WTC11 (cell line): ENCODE results near the gene RPS6KA2. TPM values are rescaled to one million over a fixed set of nuclear protein-coding genes. Genes with fewer than 3 reads are reported as not detected.

Experiments used
- ATAC-seq: fragments of 200-7000 bp; cut with Tn5 transposase; 2 replicates; pipeline ENCODE4 v1.10.0; 2021; ENCODE audit warnings: mild to moderate bottlenecking, moderate library complexity
- CTCF ChIA-PET: fragments of 300-600 bp; sonication (Branson Sonifier 250); formaldehyde crosslinking; loops from one replicate; lab custom pipeline; 2021; ENCODE audit warnings: antibody characterized with exemption; lab: Charles Lee
- POLR2A ChIA-PET: fragments of 350-600 bp; sonication (Branson Sonifier 250); formaldehyde crosslinking; loops from one replicate; lab custom pipeline; 2021; ENCODE audit warnings: antibody characterized with exemption; lab: Charles Lee
- DNase-seq: peaks from one replicate; pipeline ENCODE4 v3.0.0; 2021; ENCODE audit warnings: low spot score
- H3K27ac Mint-ChIP-seq: 2 replicates; pipeline ENCODE4 v1.8.0; 2021; ENCODE audit warnings: mixed read lengths
- H3K27me3 Mint-ChIP-seq: 2 replicates; pipeline ENCODE4 v1.8.0; 2021; ENCODE audit warnings: low read depth, mild to moderate bottlenecking, moderate library complexity, mixed read lengths
- H3K36me3 Mint-ChIP-seq: 2 replicates; pipeline ENCODE4 v1.8.0; 2021; ENCODE audit warnings: mixed read lengths
- H3K4me1 Mint-ChIP-seq: 2 replicates; pipeline ENCODE4 v1.8.0; 2022; ENCODE audit warnings: mixed read lengths
- H3K4me3 Mint-ChIP-seq: 2 replicates; pipeline ENCODE4 v1.8.0; 2021; ENCODE audit warnings: mild to moderate bottlenecking, moderate library complexity, mixed read lengths
- H3K9me3 Mint-ChIP-seq: 2 replicates; pipeline ENCODE4 v1.8.0; 2021; ENCODE audit warnings: mixed read lengths
- EMX1 ChIP-seq: fragments of 250-450 bp; sonication (Bioruptor Pico); IDR thresholded peaks from 2 replicates; pipeline ENCODE4 v1.8.0; 2021; ENCODE audit warnings: mild to moderate bottlenecking
- FOXJ3 ChIP-seq: sonication (generic); formaldehyde crosslinking; IDR thresholded peaks from 2 replicates; pipeline ENCODE4 v1.9.0; 2021; ENCODE audit warnings: missing genetic modification reagents, mild to moderate bottlenecking, borderline replicate concordance
- FOXK1 ChIP-seq: sonication (generic); formaldehyde crosslinking; IDR thresholded peaks from 2 replicates; pipeline ENCODE4 v1.8.0; 2022; ENCODE audit warnings: mild to moderate bottlenecking, moderate library complexity, missing genetic modification reagents
- IRF2 ChIP-seq: sonication (generic); formaldehyde crosslinking; IDR thresholded peaks from 2 replicates; pipeline ENCODE4 v1.8.0; 2022; ENCODE audit warnings: low read depth, missing genetic modification reagents, borderline replicate concordance
- JUN ChIP-seq: sonication (generic); formaldehyde crosslinking; IDR thresholded peaks from 2 replicates; pipeline ENCODE4 v1.8.0; 2023; ENCODE audit warnings: mild to moderate bottlenecking, missing genetic modification reagents
- MYBL2 ChIP-seq: sonication (generic); formaldehyde crosslinking; IDR thresholded peaks from 2 replicates; pipeline ENCODE4 v1.8.1; 2023; ENCODE audit warnings: mild to moderate bottlenecking, moderate library complexity, missing genetic modification reagents
- NFATC4 ChIP-seq: fragments of 250-450 bp; sonication (Bioruptor Pico); IDR thresholded peaks from 2 replicates; pipeline ENCODE4 v1.9.0; 2021; ENCODE audit warnings: mild to moderate bottlenecking
- NFYB ChIP-seq: sonication (generic); formaldehyde crosslinking; conservative IDR thresholded peaks from 2 replicates; pipeline ENCODE4 v1.8.0; 2022; ENCODE audit warnings: low read depth, missing genetic modification reagents
- NR1H2 ChIP-seq: sonication (generic); formaldehyde crosslinking; IDR thresholded peaks from 2 replicates; pipeline ENCODE4 v1.9.0; 2021; ENCODE audit warnings: mild to moderate bottlenecking, moderate library complexity, missing genetic modification reagents
- SMAD3 ChIP-seq: sonication (generic); formaldehyde crosslinking; IDR thresholded peaks from 2 replicates; pipeline ENCODE4 v1.8.0; 2022; ENCODE audit warnings: missing genetic modification reagents, mild to moderate bottlenecking, borderline replicate concordance
- SP1 ChIP-seq: sonication (generic); formaldehyde crosslinking; conservative IDR thresholded peaks from 2 replicates; pipeline ENCODE4 v1.8.1; 2022; ENCODE audit warnings: missing genetic modification reagents
- TEAD1 ChIP-seq: sonication (generic); formaldehyde crosslinking; IDR thresholded peaks from 2 replicates; pipeline ENCODE4 v1.8.0; 2022; ENCODE audit warnings: mild to moderate bottlenecking, missing genetic modification reagents
- TP53 ChIP-seq: sonication (generic); formaldehyde crosslinking; IDR thresholded peaks from 2 replicates; pipeline ENCODE4 v1.8.1; 2023; ENCODE audit warnings: mild to moderate bottlenecking, missing genetic modification reagents
- ZNF121 ChIP-seq: sonication (generic); formaldehyde crosslinking; IDR thresholded peaks from 2 replicates; pipeline ENCODE4 v1.8.0; 2023; ENCODE audit warnings: missing genetic modification reagents
- ZNF232 ChIP-seq: sonication (generic); formaldehyde crosslinking; IDR thresholded peaks from 2 replicates; pipeline ENCODE4 v1.8.0; 2022; ENCODE audit warnings: mild to moderate bottlenecking, missing genetic modification reagents
- ZNF396 ChIP-seq: fragments of 250-450 bp; sonication (Bioruptor Pico); IDR thresholded peaks from 2 replicates; pipeline ENCODE4 v1.8.0; 2021; ENCODE audit warnings: mild to moderate bottlenecking, moderate library complexity, borderline replicate concordance
- ZNF416 ChIP-seq: fragments of 250-450 bp; sonication (Bioruptor Pico); IDR thresholded peaks from 2 replicates; pipeline ENCODE4 v1.9.0; 2021; ENCODE audit warnings: mild to moderate bottlenecking, inconsistent platforms
- total RNA-seq: library from RNA; stranded (reverse); gene quantifications from 3 replicates; pipeline ENCODE4 v1.2.3, GENCODE V29; 2021
- TF ChIP-seq, protein P1 (sequence below): sonication (generic); formaldehyde crosslinking; IDR thresholded peaks from 2 replicates; pipeline ENCODE4 v1.8.0; 2022; ENCODE audit warnings: mild to moderate bottlenecking, missing genetic modification reagents
- TF ChIP-seq, protein P2 (sequence below): sonication (generic); formaldehyde crosslinking; IDR thresholded peaks from 2 replicates; pipeline ENCODE4 v1.8.0; 2022; ENCODE audit warnings: mild to moderate bottlenecking, missing genetic modification reagents
- TF ChIP-seq, protein P3 (sequence below): fragments of 250-450 bp; sonication (Bioruptor Pico); IDR thresholded peaks from 2 replicates; pipeline ENCODE4 v1.9.0; 2021; ENCODE audit warnings: mild to moderate bottlenecking, borderline replicate concordance
- TF ChIP-seq, protein P4 (sequence below): sonication (generic); formaldehyde crosslinking; IDR thresholded peaks from 2 replicates; pipeline ENCODE4 v1.8.0; 2022; ENCODE audit warnings: mild to moderate bottlenecking, missing genetic modification reagents
- TF ChIP-seq, protein P5 (sequence below): fragments of 200-600 bp; IDR thresholded peaks from 2 replicates; pipeline ENCODE4 v1.8.0; 2022; ENCODE audit warnings: antibody characterized with exemption
- TF ChIP-seq, protein P6 (sequence below): fragments of 250-450 bp; sonication (Bioruptor Pico); IDR thresholded peaks from 2 replicates; pipeline ENCODE4 v1.9.0; 2021; ENCODE audit warnings: mild to moderate bottlenecking

The RPS6KA2 gene
- total RNA-seq, 1 experiment from 2014 or later: 24.2 TPM

DNA sequence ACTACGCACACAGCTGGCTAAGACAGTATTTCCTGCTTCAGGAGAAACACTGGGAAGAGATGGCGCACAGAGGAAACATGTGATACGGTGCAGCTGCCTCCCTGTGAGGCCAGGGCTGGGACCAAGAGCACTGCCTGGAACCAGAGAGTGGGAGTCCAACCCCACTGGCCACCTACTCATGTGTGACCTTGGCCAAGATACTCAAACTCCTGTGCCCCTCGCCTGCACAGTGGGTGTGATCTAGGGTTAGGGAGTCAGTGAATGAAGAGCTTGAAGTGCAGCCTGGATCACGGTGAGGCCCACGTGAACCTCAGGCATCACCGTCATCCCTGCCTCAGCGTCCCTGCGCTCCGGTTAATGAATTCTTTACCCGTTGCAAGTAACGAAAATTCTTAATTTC, 202.6 kb downstream of the RPS6KA2 start:
- CTCF ChIA-PET: interaction anchor here (1.2 kb wide), 1 partner anchor 283 kb away, joined by 3 read pairs; no protein-coding TSS in a partner anchor
- ATAC-seq: no peak
- no peaks in the 10 kb centered on the region for H3K27me3 Mint-ChIP-seq
- H3K4me3 Mint-ChIP-seq: no peak overlapping the region
- TF ChIP-seq, protein P1, sequence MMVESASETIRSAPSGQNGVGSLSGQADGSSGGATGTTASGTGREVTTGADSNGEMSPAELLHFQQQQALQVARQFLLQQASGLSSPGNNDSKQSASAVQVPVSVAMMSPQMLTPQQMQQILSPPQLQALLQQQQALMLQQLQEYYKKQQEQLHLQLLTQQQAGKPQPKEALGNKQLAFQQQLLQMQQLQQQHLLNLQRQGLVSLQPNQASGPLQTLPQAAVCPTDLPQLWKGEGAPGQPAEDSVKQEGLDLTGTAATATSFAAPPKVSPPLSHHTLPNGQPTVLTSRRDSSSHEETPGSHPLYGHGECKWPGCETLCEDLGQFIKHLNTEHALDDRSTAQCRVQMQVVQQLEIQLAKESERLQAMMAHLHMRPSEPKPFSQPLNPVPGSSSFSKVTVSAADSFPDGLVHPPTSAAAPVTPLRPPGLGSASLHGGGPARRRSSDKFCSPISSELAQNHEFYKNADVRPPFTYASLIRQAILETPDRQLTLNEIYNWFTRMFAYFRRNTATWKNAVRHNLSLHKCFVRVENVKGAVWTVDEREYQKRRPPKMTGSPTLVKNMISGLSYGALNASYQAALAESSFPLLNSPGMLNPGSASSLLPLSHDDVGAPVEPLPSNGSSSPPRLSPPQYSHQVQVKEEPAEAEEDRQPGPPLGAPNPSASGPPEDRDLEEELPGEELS (CRISPR knock-in tag): no peak
- TF ChIP-seq IRF2 (CRISPR knock-in tag) (no peak), SMAD3 (CRISPR knock-in tag) (no peak), NFATC4 (CRISPR knock-in tag) (no peak), EMX1 (no peak), NFYB (CRISPR knock-in tag) (no peak), FOXK1 (CRISPR knock-in tag) (no peak), ZNF121 (CRISPR knock-in tag) (no peak), NR1H2 (no peak)
- TF ChIP-seq, protein P2, sequence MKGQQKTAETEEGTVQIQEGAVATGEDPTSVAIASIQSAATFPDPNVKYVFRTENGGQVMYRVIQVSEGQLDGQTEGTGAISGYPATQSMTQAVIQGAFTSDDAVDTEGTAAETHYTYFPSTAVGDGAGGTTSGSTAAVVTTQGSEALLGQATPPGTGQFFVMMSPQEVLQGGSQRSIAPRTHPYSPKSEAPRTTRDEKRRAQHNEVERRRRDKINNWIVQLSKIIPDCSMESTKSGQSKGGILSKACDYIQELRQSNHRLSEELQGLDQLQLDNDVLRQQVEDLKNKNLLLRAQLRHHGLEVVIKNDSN (CRISPR knock-in tag): no peak
- TF ChIP-seq, all 79 proteins: peak for 0
- DNase-seq: no peak
- H3K9me3 Mint-ChIP-seq: peaks cover 6% of the 10 kb centered on the region
- peaks cover 19% of the 10 kb centered on the region for H3K36me3 Mint-ChIP-seq
- H3K4me1 Mint-ChIP-seq: peaks cover 6% of the 10 kb centered on the region; the same call in 1 of the 2 replicates
- no peak overlapping the region for H3K27ac Mint-ChIP-seq
- POLR2A ChIA-PET: no interaction called here

DNA sequence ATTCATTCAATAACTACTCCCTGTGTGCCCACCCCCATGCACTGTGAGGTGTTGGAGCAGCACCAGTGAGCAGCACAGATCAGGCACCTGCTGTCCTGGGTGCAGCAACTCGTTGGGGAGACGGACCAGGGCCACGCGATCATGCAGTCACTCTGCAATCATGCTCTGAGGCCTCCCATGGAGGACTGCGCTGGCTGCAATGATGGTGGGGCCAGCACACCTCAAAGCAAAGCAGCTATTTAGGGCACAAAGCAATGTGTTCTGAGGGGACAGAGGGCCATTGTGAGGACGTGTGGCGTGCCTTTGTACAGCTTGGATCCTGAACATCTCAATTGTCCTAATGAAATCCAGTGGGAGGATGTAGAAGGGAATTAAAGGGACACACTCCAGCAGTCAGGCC, 203.3 kb downstream of the RPS6KA2 start:
- Mint-ChIP-seq H3K4me3 (no peak overlapping the region), H3K36me3 (peaks cover 19% of the 10 kb centered on the region), H3K9me3 (peaks cover 3% of the 10 kb centered on the region), H3K27ac (no peak overlapping the region), H3K4me1 (peaks cover 6% of the 10 kb centered on the region; the same call in 1 of the 2 replicates), H3K27me3 (no peaks in the 10 kb centered on the region)
- ChIA-PET CTCF (interaction anchor here (1.2 kb wide), 2 partner anchors 33 to 283 kb away, joined by 3 read pairs; no protein-coding TSS in a partner anchor), POLR2A (no interaction called here)
- DNase-seq: no peak
- no peak for ATAC-seq
- TF ChIP-seq ZNF416 (CRISPR knock-in tag) (no peak), JUN (CRISPR knock-in tag) (no peak), TP53 (CRISPR knock-in tag) (no peak), MYBL2 (CRISPR knock-in tag) (no peak), FOXJ3 (CRISPR knock-in tag) (no peak), TEAD1 (CRISPR knock-in tag) (no peak), SMAD3 (CRISPR knock-in tag) (no peak), SP1 (CRISPR knock-in tag) (no peak), ZNF232 (CRISPR knock-in tag) (no peak), ZNF396 (CRISPR knock-in tag) (no peak)
- TF ChIP-seq, protein P3, sequence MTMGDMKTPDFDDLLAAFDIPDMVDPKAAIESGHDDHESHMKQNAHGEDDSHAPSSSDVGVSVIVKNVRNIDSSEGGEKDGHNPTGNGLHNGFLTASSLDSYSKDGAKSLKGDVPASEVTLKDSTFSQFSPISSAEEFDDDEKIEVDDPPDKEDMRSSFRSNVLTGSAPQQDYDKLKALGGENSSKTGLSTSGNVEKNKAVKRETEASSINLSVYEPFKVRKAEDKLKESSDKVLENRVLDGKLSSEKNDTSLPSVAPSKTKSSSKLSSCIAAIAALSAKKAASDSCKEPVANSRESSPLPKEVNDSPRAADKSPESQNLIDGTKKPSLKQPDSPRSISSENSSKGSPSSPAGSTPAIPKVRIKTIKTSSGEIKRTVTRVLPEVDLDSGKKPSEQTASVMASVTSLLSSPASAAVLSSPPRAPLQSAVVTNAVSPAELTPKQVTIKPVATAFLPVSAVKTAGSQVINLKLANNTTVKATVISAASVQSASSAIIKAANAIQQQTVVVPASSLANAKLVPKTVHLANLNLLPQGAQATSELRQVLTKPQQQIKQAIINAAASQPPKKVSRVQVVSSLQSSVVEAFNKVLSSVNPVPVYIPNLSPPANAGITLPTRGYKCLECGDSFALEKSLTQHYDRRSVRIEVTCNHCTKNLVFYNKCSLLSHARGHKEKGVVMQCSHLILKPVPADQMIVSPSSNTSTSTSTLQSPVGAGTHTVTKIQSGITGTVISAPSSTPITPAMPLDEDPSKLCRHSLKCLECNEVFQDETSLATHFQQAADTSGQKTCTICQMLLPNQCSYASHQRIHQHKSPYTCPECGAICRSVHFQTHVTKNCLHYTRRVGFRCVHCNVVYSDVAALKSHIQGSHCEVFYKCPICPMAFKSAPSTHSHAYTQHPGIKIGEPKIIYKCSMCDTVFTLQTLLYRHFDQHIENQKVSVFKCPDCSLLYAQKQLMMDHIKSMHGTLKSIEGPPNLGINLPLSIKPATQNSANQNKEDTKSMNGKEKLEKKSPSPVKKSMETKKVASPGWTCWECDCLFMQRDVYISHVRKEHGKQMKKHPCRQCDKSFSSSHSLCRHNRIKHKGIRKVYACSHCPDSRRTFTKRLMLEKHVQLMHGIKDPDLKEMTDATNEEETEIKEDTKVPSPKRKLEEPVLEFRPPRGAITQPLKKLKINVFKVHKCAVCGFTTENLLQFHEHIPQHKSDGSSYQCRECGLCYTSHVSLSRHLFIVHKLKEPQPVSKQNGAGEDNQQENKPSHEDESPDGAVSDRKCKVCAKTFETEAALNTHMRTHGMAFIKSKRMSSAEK (CRISPR knock-in tag): no peak
- TF ChIP-seq, protein P4, sequence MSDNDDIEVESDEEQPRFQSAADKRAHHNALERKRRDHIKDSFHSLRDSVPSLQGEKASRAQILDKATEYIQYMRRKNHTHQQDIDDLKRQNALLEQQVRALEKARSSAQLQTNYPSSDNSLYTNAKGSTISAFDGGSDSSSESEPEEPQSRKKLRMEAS (CRISPR knock-in tag): no peak
- TF ChIP-seq, protein P5, sequence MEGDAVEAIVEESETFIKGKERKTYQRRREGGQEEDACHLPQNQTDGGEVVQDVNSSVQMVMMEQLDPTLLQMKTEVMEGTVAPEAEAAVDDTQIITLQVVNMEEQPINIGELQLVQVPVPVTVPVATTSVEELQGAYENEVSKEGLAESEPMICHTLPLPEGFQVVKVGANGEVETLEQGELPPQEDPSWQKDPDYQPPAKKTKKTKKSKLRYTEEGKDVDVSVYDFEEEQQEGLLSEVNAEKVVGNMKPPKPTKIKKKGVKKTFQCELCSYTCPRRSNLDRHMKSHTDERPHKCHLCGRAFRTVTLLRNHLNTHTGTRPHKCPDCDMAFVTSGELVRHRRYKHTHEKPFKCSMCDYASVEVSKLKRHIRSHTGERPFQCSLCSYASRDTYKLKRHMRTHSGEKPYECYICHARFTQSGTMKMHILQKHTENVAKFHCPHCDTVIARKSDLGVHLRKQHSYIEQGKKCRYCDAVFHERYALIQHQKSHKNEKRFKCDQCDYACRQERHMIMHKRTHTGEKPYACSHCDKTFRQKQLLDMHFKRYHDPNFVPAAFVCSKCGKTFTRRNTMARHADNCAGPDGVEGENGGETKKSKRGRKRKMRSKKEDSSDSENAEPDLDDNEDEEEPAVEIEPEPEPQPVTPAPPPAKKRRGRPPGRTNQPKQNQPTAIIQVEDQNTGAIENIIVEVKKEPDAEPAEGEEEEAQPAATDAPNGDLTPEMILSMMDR: no peak
- TF ChIP-seq, protein P6, sequence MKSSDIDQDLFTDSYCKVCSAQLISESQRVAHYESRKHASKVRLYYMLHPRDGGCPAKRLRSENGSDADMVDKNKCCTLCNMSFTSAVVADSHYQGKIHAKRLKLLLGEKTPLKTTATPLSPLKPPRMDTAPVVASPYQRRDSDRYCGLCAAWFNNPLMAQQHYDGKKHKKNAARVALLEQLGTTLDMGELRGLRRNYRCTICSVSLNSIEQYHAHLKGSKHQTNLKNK: no peak
